ENCODE data around the gene ELL.

The ELL gene

DNA sequence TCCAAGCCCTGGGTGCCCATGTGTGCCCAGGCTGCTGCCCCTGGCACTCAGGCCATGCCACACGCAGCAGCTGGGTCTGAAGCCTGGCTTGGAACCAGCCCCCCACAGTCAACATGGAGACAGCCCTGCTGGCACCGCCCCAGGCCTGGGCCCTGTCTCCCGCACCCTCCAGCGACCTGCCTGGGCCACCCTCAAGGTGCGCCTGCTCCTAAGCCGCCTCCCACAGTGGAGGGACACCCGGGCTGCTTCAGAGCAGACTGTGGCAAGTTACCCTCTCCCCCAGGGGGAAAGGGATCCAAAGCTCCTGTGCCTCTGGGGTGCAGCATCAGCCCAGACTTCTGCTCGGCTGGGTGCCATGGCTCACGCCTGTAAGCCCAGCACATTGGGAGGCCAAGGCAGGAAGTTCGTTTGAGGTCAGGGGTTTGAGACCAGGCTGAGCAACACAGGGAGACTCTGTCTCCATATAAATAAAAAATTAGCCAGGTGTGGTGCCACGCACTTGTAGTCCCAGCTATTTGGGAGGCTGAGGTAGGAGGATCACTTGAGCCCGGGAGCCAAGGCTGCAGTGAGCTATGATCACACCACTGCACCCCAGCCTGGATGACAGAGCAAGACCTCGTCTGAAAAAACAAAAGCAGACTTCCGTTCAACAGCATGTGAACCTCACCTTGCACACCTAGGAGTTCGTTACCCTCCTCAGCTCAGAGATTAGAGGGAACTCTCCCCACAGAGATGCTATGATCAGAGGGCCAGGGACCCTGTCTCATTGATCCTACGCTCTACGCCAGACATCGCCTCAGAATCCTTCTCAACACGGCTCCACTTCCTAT lies 15.6 kb downstream of the ELL start:
- TF ChIP-seq TCF12 (IDR thresholded peaks at IDR 0.05; ENCODE audit: low read depth) (no peak), ZBTB7A (IDR thresholded peaks at IDR 0.05; ENCODE audit: low read depth) (no peak), RAD21 (IDR thresholded peaks at IDR 0.05; ENCODE audit: low read depth) (no peak), NFIC (IDR thresholded peaks at IDR 0.05) (no peak), EGR1 (IDR thresholded peaks at IDR 0.05) (no peak), CREB1 (IDR thresholded peaks at IDR 0.05; ENCODE audit: low read depth) (no peak), CEBPB (IDR thresholded peaks at IDR 0.05) (no peak), TAF1 (IDR thresholded peaks at IDR 0.05; ENCODE audit: low read depth) (no peak), YY1 (IDR thresholded peaks at IDR 0.05; ENCODE audit: low read depth) (no peak), FOXM1 (IDR thresholded peaks at IDR 0.05; ENCODE audit: borderline replicate concordance, low read depth) (no peak), EP300 (IDR thresholded peaks at IDR 0.05; ENCODE audit: borderline replicate concordance) (no peak), TEAD4 (IDR thresholded peaks at IDR 0.05) (no peak)
- TF ChIP-seq, protein P1, sequence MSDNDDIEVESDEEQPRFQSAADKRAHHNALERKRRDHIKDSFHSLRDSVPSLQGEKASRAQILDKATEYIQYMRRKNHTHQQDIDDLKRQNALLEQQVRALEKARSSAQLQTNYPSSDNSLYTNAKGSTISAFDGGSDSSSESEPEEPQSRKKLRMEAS (IDR thresholded peaks at IDR 0.05) = no peak
- TF ChIP-seq, protein P2, sequence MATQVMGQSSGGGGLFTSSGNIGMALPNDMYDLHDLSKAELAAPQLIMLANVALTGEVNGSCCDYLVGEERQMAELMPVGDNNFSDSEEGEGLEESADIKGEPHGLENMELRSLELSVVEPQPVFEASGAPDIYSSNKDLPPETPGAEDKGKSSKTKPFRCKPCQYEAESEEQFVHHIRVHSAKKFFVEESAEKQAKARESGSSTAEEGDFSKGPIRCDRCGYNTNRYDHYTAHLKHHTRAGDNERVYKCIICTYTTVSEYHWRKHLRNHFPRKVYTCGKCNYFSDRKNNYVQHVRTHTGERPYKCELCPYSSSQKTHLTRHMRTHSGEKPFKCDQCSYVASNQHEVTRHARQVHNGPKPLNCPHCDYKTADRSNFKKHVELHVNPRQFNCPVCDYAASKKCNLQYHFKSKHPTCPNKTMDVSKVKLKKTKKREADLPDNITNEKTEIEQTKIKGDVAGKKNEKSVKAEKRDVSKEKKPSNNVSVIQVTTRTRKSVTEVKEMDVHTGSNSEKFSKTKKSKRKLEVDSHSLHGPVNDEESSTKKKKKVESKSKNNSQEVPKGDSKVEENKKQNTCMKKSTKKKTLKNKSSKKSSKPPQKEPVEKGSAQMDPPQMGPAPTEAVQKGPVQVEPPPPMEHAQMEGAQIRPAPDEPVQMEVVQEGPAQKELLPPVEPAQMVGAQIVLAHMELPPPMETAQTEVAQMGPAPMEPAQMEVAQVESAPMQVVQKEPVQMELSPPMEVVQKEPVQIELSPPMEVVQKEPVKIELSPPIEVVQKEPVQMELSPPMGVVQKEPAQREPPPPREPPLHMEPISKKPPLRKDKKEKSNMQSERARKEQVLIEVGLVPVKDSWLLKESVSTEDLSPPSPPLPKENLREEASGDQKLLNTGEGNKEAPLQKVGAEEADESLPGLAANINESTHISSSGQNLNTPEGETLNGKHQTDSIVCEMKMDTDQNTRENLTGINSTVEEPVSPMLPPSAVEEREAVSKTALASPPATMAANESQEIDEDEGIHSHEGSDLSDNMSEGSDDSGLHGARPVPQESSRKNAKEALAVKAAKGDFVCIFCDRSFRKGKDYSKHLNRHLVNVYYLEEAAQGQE (IDR thresholded peaks at IDR 0.05; ENCODE audit: low read depth) = no peak
- TF ChIP-seq, protein P3, sequence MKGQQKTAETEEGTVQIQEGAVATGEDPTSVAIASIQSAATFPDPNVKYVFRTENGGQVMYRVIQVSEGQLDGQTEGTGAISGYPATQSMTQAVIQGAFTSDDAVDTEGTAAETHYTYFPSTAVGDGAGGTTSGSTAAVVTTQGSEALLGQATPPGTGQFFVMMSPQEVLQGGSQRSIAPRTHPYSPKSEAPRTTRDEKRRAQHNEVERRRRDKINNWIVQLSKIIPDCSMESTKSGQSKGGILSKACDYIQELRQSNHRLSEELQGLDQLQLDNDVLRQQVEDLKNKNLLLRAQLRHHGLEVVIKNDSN (IDR thresholded peaks at IDR 0.05) = no peak

DNA sequence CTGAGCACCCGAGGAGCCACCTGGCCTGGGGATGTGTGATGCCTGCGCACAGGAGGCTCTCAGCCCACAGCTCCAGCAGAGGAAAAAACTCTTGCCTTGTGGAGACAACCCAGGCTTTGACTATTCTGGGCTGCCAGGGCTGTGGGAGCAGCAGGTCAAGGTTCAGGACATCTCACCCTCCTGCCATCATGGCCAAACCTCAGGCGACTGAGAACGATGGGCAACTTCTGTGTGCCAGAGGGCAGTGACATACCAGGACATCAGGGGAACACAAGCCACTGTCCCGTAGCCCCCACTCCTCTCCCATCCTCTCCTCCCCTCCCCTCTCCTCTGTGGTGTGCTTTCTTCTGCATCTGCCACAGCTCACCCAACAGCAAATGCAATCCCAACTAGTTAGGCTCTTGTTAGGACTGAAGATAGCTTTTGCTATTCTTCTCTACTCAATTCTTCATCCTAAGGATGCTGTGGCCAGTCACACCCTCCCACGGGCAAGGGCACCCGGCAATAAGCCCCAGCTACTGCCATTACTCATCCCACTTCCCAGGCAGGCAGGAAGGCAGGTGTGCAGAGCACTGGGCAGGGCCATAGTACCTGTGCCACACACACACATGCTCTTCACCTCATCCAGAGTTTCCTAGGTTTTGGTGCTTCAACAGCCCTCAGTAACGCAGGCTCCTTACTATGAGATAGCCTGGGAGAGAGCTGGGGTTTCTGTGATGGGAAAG lies 16.8 kb downstream of the ELL start:
- no peak for TF ChIP-seq FOXM1 (IDR thresholded peaks at IDR 0.05; ENCODE audit: borderline replicate concordance, low read depth)
- no peak for TF ChIP-seq TAF1 (IDR thresholded peaks at IDR 0.05; ENCODE audit: low read depth)
- TF ChIP-seq, protein P2 (IDR thresholded peaks at IDR 0.05; ENCODE audit: low read depth) = no peak
- no peak for TF ChIP-seq EGR1 (IDR thresholded peaks at IDR 0.05)
- TF ChIP-seq, protein P3 (IDR thresholded peaks at IDR 0.05) = no peak
- TF ChIP-seq RAD21 (IDR thresholded peaks at IDR 0.05; ENCODE audit: low read depth) = no peak
- no peak for TF ChIP-seq TEAD4 (IDR thresholded peaks at IDR 0.05)
- TF ChIP-seq, protein P1 (IDR thresholded peaks at IDR 0.05) = no peak
- TF ChIP-seq YY1 (IDR thresholded peaks at IDR 0.05; ENCODE audit: low read depth) = no peak
- TF ChIP-seq NFIC (IDR thresholded peaks at IDR 0.05) = no peak
- no peak for TF ChIP-seq CREB1 (IDR thresholded peaks at IDR 0.05; ENCODE audit: low read depth)
- no peak for TF ChIP-seq EP300 (IDR thresholded peaks at IDR 0.05; ENCODE audit: borderline replicate concordance)
- TF ChIP-seq TCF12 (IDR thresholded peaks at IDR 0.05; ENCODE audit: low read depth) = no peak
- TF ChIP-seq ZBTB7A (IDR thresholded peaks at IDR 0.05; ENCODE audit: low read depth) = no peak
- TF ChIP-seq CEBPB (IDR thresholded peaks at IDR 0.05) = no peak

DNA sequence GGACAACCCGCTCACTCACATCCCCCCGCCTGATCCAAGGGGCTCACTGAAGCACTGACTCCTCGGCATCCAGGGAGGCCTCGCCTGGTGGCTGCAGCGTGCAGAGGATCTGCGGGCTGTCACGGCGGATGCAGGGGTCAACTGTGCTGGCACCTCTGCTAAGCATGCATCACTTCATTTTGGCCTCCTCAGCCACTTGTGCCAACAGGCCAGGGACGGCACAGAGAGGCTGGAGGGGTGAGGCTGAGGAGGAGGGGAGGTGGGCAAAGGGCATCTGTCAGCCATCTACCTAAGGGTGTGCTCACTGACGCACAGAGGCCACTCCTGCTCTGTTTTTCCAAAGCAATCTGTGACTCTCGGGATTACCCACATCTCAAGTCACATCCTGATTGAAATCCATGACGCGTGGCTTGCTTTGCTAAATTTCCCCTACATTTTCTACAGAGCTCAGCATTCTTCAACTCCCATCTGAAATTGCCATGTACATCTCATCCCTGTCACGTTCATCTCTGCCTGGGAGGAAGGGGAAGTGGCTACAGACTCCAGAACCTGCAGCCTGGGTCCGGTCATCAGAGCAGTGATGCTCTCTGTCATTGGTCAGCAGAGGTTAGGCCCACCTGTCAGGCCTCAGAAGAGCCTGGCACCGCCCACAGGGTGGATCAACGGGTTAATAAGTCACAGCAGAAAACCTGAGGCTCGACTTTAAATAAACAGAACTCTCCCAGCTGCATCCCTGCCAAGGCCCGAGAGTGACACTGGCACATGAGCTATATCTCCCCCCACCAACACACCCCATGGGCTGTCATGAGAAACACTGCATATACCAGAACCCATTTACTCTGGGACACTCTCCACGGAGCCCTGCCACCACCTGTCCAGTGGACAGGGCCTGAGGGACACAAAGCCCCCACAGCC lies 17.6 kb downstream of the ELL start:
- TF ChIP-seq RAD21 (IDR thresholded peaks at IDR 0.05; ENCODE audit: low read depth) (no peak), CREB1 (IDR thresholded peaks at IDR 0.05; ENCODE audit: low read depth) (no peak), EP300 (IDR thresholded peaks at IDR 0.05; ENCODE audit: borderline replicate concordance) (no peak)
- TF ChIP-seq, protein P2 (IDR thresholded peaks at IDR 0.05; ENCODE audit: low read depth) = no peak

Measured in Ishikawa (cell line).